ENCODE measurements around the gene TMEM242. TPM values are rescaled to one million over a fixed set of nuclear protein-coding genes. Genes with fewer than 3 reads are reported as not detected.

The TMEM242 gene
- total and polyA plus RNA-seq, 2 of the 13 experiments (the other 11 are each of a cell fraction or from before 2014, with no cell fraction given), result 5.6 to 11.1 TPM

GRCh38 chr6:157254538-157254937 is 68.8 kb downstream of the TMEM242 start:
- ChIA-PET POLR2A (no interaction called here), CTCF (ENCODE audit: low intra/inter-chr PET ratio, low total read pairs) (no interaction called here)
- no peaks in the 10 kb centered on the region for H3K79me2 ChIP-seq (ENCODE audit: insufficient read depth, low read length)
- H3K36me3 ChIP-seq (replicated peaks in 1 of 2; ENCODE audit: control insufficient read depth in 1 of 2, insufficient read depth in 2 of 2, low read length in 2 of 2), result no peaks in the 10 kb centered on the region
- no peak overlapping the region for H3K9ac ChIP-seq (ENCODE audit: insufficient read depth, low read depth, low read length)
- BruUV-seq (replicated peaks), result no TSS peak
- intact Hi-C loops (cut with micrococcal nuclease; ENCODE audit: unreplicated experiment), result no loop called here
- no peak overlapping the region for H3K27ac ChIP-seq (ENCODE audit: extremely low read length, insufficient read depth, low read length)
- no peak for TF ChIP-seq TFDP1 (CRISPR knock-in tag; IDR thresholded peaks at IDR 0.05; ENCODE audit: borderline replicate concordance)
- TF ChIP-seq, protein P1, sequence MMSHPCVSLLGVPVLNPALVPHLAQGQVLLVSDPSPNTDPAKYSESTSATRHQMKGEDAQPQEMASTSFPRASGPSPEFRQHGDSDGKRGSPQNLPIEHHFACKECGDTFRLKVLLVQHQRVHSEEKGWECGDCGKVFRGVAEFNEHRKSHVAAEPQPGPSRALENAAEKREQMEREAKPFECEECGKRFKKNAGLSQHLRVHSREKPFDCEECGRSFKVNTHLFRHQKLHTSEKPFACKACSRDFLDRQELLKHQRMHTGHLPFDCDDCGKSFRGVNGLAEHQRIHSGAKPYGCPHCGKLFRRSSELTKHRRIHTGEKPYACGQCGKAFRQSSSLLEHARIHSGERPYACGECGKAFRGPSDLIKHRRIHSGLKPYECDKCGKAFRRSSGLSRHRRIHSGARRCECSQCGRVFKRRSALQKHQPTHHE (CRISPR knock-in tag; IDR thresholded peaks at IDR 0.05; ENCODE audit: borderline replicate concordance), result no peak
- no peak for TF ChIP-seq CSRNP2 (CRISPR knock-in tag; conservative IDR thresholded peaks at IDR 0.05; ENCODE audit: low read depth)
- TF ChIP-seq GATAD1 (CRISPR knock-in tag; IDR thresholded peaks at IDR 0.05), result no peak
- no peak for TF ChIP-seq SAFB2 (CRISPR knock-in tag; IDR thresholded peaks at IDR 0.05; ENCODE audit: borderline replicate concordance, low read depth)
- TF ChIP-seq, protein P2, sequence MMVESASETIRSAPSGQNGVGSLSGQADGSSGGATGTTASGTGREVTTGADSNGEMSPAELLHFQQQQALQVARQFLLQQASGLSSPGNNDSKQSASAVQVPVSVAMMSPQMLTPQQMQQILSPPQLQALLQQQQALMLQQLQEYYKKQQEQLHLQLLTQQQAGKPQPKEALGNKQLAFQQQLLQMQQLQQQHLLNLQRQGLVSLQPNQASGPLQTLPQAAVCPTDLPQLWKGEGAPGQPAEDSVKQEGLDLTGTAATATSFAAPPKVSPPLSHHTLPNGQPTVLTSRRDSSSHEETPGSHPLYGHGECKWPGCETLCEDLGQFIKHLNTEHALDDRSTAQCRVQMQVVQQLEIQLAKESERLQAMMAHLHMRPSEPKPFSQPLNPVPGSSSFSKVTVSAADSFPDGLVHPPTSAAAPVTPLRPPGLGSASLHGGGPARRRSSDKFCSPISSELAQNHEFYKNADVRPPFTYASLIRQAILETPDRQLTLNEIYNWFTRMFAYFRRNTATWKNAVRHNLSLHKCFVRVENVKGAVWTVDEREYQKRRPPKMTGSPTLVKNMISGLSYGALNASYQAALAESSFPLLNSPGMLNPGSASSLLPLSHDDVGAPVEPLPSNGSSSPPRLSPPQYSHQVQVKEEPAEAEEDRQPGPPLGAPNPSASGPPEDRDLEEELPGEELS (CRISPR knock-in tag; IDR thresholded peaks at IDR 0.05), result no peak
- no peak for TF ChIP-seq ZNF713 (CRISPR knock-in tag; IDR thresholded peaks at IDR 0.05)
- TF ChIP-seq, protein P3, sequence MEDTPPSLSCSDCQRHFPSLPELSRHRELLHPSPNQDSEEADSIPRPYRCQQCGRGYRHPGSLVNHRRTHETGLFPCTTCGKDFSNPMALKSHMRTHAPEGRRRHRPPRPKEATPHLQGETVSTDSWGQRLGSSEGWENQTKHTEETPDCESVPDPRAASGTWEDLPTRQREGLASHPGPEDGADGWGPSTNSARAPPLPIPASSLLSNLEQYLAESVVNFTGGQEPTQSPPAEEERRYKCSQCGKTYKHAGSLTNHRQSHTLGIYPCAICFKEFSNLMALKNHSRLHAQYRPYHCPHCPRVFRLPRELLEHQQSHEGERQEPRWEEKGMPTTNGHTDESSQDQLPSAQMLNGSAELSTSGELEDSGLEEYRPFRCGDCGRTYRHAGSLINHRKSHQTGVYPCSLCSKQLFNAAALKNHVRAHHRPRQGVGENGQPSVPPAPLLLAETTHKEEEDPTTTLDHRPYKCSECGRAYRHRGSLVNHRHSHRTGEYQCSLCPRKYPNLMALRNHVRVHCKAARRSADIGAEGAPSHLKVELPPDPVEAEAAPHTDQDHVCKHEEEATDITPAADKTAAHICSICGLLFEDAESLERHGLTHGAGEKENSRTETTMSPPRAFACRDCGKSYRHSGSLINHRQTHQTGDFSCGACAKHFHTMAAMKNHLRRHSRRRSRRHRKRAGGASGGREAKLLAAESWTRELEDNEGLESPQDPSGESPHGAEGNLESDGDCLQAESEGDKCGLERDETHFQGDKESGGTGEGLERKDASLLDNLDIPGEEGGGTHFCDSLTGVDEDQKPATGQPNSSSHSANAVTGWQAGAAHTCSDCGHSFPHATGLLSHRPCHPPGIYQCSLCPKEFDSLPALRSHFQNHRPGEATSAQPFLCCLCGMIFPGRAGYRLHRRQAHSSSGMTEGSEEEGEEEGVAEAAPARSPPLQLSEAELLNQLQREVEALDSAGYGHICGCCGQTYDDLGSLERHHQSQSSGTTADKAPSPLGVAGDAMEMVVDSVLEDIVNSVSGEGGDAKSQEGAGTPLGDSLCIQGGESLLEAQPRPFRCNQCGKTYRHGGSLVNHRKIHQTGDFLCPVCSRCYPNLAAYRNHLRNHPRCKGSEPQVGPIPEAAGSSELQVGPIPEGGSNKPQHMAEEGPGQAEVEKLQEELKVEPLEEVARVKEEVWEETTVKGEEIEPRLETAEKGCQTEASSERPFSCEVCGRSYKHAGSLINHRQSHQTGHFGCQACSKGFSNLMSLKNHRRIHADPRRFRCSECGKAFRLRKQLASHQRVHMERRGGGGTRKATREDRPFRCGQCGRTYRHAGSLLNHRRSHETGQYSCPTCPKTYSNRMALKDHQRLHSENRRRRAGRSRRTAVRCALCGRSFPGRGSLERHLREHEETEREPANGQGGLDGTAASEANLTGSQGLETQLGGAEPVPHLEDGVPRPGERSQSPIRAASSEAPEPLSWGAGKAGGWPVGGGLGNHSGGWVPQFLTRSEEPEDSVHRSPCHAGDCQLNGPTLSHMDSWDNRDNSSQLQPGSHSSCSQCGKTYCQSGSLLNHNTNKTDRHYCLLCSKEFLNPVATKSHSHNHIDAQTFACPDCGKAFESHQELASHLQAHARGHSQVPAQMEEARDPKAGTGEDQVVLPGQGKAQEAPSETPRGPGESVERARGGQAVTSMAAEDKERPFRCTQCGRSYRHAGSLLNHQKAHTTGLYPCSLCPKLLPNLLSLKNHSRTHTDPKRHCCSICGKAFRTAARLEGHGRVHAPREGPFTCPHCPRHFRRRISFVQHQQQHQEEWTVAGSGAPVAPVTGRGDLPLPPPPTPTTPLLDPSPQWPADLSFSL (CRISPR knock-in tag; IDR thresholded peaks at IDR 0.05), result no peak
- TF ChIP-seq KAT2B (IDR thresholded peaks at IDR 0.05; ENCODE audit: borderline replicate concordance, low read depth, low read length), result no peak
- no peak for TF ChIP-seq RXRA (CRISPR knock-in tag; IDR thresholded peaks at IDR 0.05)
- TF ChIP-seq ATF7 (IDR thresholded peaks at IDR 0.05), result no peak
- TF ChIP-seq ATF7 (CRISPR knock-in tag; IDR thresholded peaks at IDR 0.05), result no peak
- TF ChIP-seq FOXP1 (IDR thresholded peaks at IDR 0.05), result no peak
- TF ChIP-seq FOXP1 (CRISPR knock-in tag; IDR thresholded peaks at IDR 0.05), result no peak
- ATAC-seq (no peak), FAIRE-seq (no peak), DNase-seq (ENCODE audit: low spot score) (no peak)
- in situ Hi-C loops (cut with HindIII; ENCODE audit: extremely low pct_ligation_motif_present, low pct_unique_long_range_greater_than_20kb), result no loop called here
- H3K4me3 ChIP-seq (replicated peaks in 1 of 3; ENCODE audit: insufficient read depth in 1 of 3, low read depth in 2 of 3, low read length in 3 of 3), result no peak overlapping the region
- H3K4me2 ChIP-seq (ENCODE audit: low read depth, low read length), result no peak overlapping the region
- WGBS (ENCODE audit: low lambda C conversion rate), result 12% methylated on average over 3 of the region's 3 CpGs
- H3K4me1 ChIP-seq (ENCODE audit: insufficient read depth, low read length), result 0 out of 2 replicates have a peak, but pooled peaks cover 5% of the 10 kb centered on the region
- no peaks in the 10 kb centered on the region for H3K9me3 ChIP-seq (ENCODE audit: low read length)
- peaks cover 7 to 75% of the 10 kb centered on the region in 2 experiments; a peak in 4 of 5 replicates for H3K27me3 ChIP-seq (ENCODE audit: control insufficient read depth in 1 of 2, insufficient read depth in 2 of 2, low read length in 2 of 2)
- H2AFZ ChIP-seq (ENCODE audit: low read length), result no peak overlapping the region
- no peaks in the 10 kb centered on the region; the same call in 1 of the 2 replicates for H4K20me1 ChIP-seq (ENCODE audit: insufficient read depth, low read length)
